Type B pancreatic cell (in vitro differentiated cells): ENCODE measurements around the gene ANXA2. TPM values are rescaled to one million over a fixed set of nuclear protein-coding genes. Genes with fewer than 3 reads are reported as not detected.

Experiments used
- DNase-seq: peaks from one replicate; pipeline ENCODE4 v3.0.0; 2021; ENCODE audit warnings: mixed read lengths; ENCODE audit not compliant: unreplicated experiment; ENCODE audit errors: extremely low spot score
- H3K27ac Mint-ChIP-seq: 2 replicates; pipeline ENCODE4 v1.8.0; 2021; ENCODE audit warnings: mild to moderate bottlenecking, mixed read lengths
- H3K27me3 Mint-ChIP-seq: 2 replicates; pipeline ENCODE4 v1.8.0; 2021; ENCODE audit warnings: mixed read lengths
- H3K36me3 Mint-ChIP-seq: 2 replicates; pipeline ENCODE4 v1.8.0; 2021; ENCODE audit warnings: mixed read lengths
- H3K4me1 Mint-ChIP-seq: one replicate; pipeline ENCODE4 v1.8.0; 2021; ENCODE audit warnings: mixed read lengths; ENCODE audit not compliant: unreplicated experiment
- H3K4me3 Mint-ChIP-seq: 2 replicates; pipeline ENCODE4 v1.8.0; 2021; ENCODE audit warnings: mild to moderate bottlenecking, mixed read lengths
- H3K9me3 Mint-ChIP-seq: 2 replicates; pipeline ENCODE4 v1.8.0; 2021; ENCODE audit warnings: mixed read lengths
- CTCF ChIP-seq: fragments of 200-600 bp; sonication (generic); conservative IDR thresholded peaks from 2 replicates; pipeline ENCODE4 v1.5.0; 2021; ENCODE audit warnings: antibody characterized with exemption, mild to moderate bottlenecking
- total RNA-seq: library from RNA; stranded (reverse); gene quantifications from 2 replicates; pipeline ENCODE4 v1.2.1, GENCODE V29; 2021; ENCODE audit warnings: low replicate concordance

Gene ANXA2
- total RNA-seq, 1 donor from 2014 or later, result 493 TPM

- Mint-ChIP-seq H3K4me3 (no peak overlapping the region), H3K36me3 (peaks cover 19% of the 10 kb centered on the region), H3K4me1 (peaks cover 20% of the 10 kb centered on the region), H3K9me3 (no peaks in the 10 kb centered on the region), H3K27me3 (no peaks in the 10 kb centered on the region), H3K27ac (no peak overlapping the region)
- TF ChIP-seq CTCF, result no peak
- no peak for DNase-seq
Observed at GRCh38 chr15:60421544-60421943, 23.8 kb upstream of the ANXA2 start.

- DNase-seq, result no peak
- H3K27me3 Mint-ChIP-seq, result no peaks in the 10 kb centered on the region
- peaks cover 10% of the 10 kb centered on the region for H3K36me3 Mint-ChIP-seq
- H3K4me3 Mint-ChIP-seq, result no peak overlapping the region
- H3K9me3 Mint-ChIP-seq, result no peaks in the 10 kb centered on the region
- no peak overlapping the region for H3K27ac Mint-ChIP-seq
- H3K4me1 Mint-ChIP-seq, result peaks cover 20% of the 10 kb centered on the region
- TF ChIP-seq CTCF, result no peak
Observed at GRCh38 chr15:60420203-60420716, 22.5 kb upstream of the ANXA2 start.

GRCh38 chr15:60419753-60420152 is 22.0 kb upstream of the ANXA2 start:
- H3K27ac Mint-ChIP-seq, result peak overlapping the region; percentile 30
- H3K4me1 Mint-ChIP-seq, result peaks cover 20% of the 10 kb centered on the region
- no peak for DNase-seq
- H3K27me3 Mint-ChIP-seq, result no peaks in the 10 kb centered on the region
- H3K4me3 Mint-ChIP-seq, result no peak overlapping the region
- peaks cover 8% of the 10 kb centered on the region for H3K36me3 Mint-ChIP-seq
- H3K9me3 Mint-ChIP-seq, result no peaks in the 10 kb centered on the region
- no peak for TF ChIP-seq CTCF

DNA sequence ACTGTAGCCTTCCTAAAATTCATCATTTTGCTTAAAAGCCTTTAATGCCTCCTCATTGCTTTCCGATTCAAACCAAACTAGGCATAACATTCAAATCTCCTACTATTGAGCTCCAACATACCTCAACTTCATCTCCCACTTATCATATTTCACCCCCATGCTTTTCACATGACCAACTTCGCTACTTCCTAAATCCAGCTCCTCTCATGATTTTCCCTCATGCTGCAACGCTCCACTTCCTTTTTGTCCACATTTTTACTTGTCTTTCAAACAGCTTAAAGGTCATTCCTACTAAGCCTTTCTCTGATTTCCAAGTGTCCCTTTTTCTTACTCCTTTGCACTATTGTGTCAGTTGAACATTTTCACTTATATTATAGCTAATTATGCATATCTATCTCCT is 20.3 kb upstream of the ANXA2 start:
- no peak for DNase-seq
- Mint-ChIP-seq H3K36me3 (peaks cover 12% of the 10 kb centered on the region), H3K27me3 (no peaks in the 10 kb centered on the region), H3K27ac (no peak overlapping the region), H3K4me3 (no peak overlapping the region), H3K9me3 (peaks cover 4% of the 10 kb centered on the region), H3K4me1 (peaks cover 19% of the 10 kb centered on the region)
- TF ChIP-seq CTCF, result no peak

DNA sequence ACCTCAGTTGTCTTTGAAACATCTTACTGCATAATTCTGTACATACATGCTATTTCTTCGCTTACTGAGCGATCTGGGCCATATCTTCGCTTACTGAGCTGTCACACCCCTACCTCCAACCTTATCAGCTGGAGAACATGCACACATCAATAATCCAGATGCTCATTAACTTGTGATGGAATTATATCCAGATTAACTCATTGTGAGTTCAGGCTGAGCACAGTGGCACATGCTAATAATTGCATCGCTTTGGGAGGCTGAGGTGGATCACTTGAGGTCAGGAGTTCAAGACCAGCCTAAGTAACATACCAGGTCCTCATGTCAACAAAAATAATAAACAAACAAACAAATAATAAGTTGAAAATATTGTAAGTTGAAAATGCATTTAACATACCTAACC is 19.3 kb upstream of the ANXA2 start:
- peaks cover 12% of the 10 kb centered on the region for H3K36me3 Mint-ChIP-seq
- H3K4me1 Mint-ChIP-seq, result peaks cover 21% of the 10 kb centered on the region
- H3K27ac Mint-ChIP-seq, result no peak overlapping the region
- H3K9me3 Mint-ChIP-seq, result peaks cover 4% of the 10 kb centered on the region
- no peak overlapping the region for H3K4me3 Mint-ChIP-seq
- TF ChIP-seq CTCF, result no peak
- H3K27me3 Mint-ChIP-seq, result no peaks in the 10 kb centered on the region
- DNase-seq, result no peak

DNA sequence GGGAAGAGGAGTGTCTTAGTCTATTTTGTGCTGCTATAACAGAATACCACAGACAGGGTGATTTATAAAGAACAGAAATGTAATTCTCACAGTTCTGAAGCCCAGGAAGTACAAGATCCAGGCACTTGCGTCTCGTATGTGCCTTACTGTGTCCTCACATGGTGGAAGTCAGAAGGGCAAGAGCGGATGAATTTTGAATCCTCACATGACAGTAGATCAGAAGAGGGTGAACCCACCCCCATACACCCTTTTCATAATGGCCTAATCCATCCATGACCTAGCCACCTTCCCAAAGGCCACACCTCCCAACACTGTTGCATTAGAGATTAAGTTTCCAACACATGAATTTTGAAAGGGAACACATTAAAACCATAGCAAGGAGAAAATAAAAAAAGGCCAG is 18.7 kb upstream of the ANXA2 start:
- Mint-ChIP-seq H3K27ac (no peak overlapping the region), H3K27me3 (no peaks in the 10 kb centered on the region), H3K36me3 (peaks cover 12% of the 10 kb centered on the region), H3K9me3 (peaks cover 4% of the 10 kb centered on the region), H3K4me3 (no peak overlapping the region), H3K4me1 (peaks cover 21% of the 10 kb centered on the region)
- TF ChIP-seq CTCF, result no peak
- no peak for DNase-seq
